22Rv1 (cell line): ENCODE measurements around the gene PCSK1N.

ENCODE experiments used
- ZFX ChIP-seq: fragments of 450-650 bp; IDR thresholded peaks from 2 replicates; pipeline ENCODE4 v1.6.1; 2017; ENCODE audit warnings: antibody characterized with exemption, borderline replicate concordance
- TF ChIP-seq, protein P1 (sequence below): fragments of 450-650 bp; IDR thresholded peaks from 2 replicates; pipeline ENCODE4 v1.5.1; 2017; ENCODE audit warnings: mild to moderate bottlenecking

DNA sequence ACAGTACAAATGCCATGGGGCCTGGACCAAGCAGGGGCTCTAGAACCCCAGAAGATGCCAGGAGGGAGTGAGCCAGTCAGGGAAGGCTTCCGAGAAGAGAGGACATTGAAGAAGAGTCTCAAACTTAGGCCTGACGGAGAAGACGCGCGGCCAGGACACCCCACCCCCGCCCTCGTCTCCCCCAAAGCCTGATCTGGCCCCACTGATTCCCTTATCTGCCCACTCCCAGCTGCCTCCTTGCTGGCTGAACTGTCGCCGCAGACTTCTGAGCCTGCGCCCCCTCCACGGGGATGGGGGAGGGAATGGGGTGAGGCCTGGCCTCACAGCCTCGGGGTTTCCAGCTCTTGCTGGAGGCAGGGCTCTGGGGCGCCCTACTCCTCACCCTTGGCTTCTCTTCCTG, 52.6 kb downstream of the PCSK1N start:
- TF ChIP-seq ZFX, result no peak
- TF ChIP-seq, protein P1, sequence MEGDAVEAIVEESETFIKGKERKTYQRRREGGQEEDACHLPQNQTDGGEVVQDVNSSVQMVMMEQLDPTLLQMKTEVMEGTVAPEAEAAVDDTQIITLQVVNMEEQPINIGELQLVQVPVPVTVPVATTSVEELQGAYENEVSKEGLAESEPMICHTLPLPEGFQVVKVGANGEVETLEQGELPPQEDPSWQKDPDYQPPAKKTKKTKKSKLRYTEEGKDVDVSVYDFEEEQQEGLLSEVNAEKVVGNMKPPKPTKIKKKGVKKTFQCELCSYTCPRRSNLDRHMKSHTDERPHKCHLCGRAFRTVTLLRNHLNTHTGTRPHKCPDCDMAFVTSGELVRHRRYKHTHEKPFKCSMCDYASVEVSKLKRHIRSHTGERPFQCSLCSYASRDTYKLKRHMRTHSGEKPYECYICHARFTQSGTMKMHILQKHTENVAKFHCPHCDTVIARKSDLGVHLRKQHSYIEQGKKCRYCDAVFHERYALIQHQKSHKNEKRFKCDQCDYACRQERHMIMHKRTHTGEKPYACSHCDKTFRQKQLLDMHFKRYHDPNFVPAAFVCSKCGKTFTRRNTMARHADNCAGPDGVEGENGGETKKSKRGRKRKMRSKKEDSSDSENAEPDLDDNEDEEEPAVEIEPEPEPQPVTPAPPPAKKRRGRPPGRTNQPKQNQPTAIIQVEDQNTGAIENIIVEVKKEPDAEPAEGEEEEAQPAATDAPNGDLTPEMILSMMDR, result no peak
